ENCODE data around the gene DEFB110. TPM values are rescaled to one million over a fixed set of nuclear protein-coding genes. Genes with fewer than 3 reads are reported as not detected.

Gene DEFB110
- total and polyA plus RNA-seq, 2 experiments from 2014 or later = not detected

DNA sequence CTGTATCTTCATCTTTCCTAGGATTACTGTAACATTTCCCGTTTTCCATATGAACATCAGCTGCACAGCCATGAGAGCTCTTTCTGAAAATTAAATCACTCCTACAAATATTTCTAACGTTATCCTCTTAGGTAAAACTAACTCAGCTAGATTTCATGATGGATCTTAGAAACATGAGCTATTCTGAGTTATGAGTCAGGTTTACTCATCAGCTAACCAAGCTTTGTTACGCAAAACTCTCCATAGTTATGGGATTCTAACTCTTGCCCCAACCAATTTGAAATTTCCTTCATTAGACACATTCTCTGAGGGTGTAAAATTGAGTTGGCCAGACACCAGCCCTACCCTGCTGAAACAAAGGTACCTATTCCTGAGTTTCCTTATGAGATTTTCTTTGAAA, 14.0 kb downstream of the DEFB110 start:
- peak; percentile 36 for DNase-seq
- no peak overlapping the region for H2AFZ ChIP-seq
- in situ Hi-C loops (cut with MboI) = no loop called here

DNA sequence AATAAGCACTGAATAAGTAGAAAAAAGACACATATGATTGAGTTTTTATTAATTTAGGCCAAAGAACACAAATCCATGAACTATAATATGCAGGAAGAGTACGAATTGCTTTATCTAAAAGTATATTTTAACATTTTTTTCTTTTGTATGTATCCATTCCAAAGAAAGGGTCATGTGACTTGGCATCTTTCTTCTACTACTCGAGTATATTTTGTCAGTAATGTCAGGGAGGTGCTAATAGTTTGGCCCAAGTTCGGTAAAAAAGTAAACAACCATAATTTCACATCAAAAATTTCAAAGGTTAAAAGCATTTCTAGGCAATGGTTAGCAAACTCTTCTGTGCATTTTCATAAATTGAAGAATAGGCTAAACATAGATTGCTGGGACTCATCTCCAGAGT, 18.7 kb downstream of the DEFB110 start:
- Histone ChIP-seq H3K36me3 (ENCODE audit: low read depth) (no peaks in the 10 kb centered on the region), H3K79me2 (ENCODE audit: insufficient read depth) (no peaks in the 10 kb centered on the region), H3F3A (ENCODE audit: insufficient read depth) (no peaks in the 10 kb centered on the region), H2AFZ (no peak overlapping the region), H3K27ac (no peak overlapping the region), H3K4me3 (no peak overlapping the region), H3K9ac (no peak overlapping the region), H3K9me3 (ENCODE audit: low read depth) (no peaks in the 10 kb centered on the region), H3K4me2 (ENCODE audit: unreplicated experiment) (no peak overlapping the region), H4K20me1 (ENCODE audit: insufficient read depth) (no peaks in the 10 kb centered on the region), H3K4me1 (ENCODE audit: insufficient read depth) (no peaks in the 10 kb centered on the region), H3K9me2 (ENCODE audit: insufficient read depth) (no peaks in the 10 kb centered on the region), H3K27me3 (replicated peaks; ENCODE audit: insufficient read depth) (no peaks in the 10 kb centered on the region)
- no peak for DNase-seq
- WGBS, 2 experiments (ENCODE audit: low coverage in 1 of 2, low lambda C conversion rate in 2 of 2, missing lambda C conversion rate in 2 of 2) = 3% methylated on average over 3 of the region's 3 CpGs
- in situ Hi-C loops (cut with MboI) = no loop called here
- TF ChIP-seq EZH2phosphoT487 (IDR thresholded peaks at IDR 0.05; ENCODE audit: insufficient read depth, low read depth) (no peak), EZH2 (IDR thresholded peaks at IDR 0.05; ENCODE audit: insufficient read depth, poor library complexity, severe bottlenecking) (no peak)

More for the DNA sequence above, 14.0 kb downstream of the DEFB110 start:
- Histone ChIP-seq H3K4me3 (no peak overlapping the region), H3F3A (ENCODE audit: insufficient read depth) (no peaks in the 10 kb centered on the region), H3K27me3 (replicated peaks; ENCODE audit: insufficient read depth) (no peaks in the 10 kb centered on the region), H3K79me2 (ENCODE audit: insufficient read depth) (no peaks in the 10 kb centered on the region), H3K4me2 (ENCODE audit: unreplicated experiment) (no peak overlapping the region), H3K4me1 (ENCODE audit: insufficient read depth) (no peaks in the 10 kb centered on the region), H3K36me3 (ENCODE audit: low read depth) (no peaks in the 10 kb centered on the region), H3K9ac (no peak overlapping the region), H3K27ac (no peak overlapping the region), H4K20me1 (ENCODE audit: insufficient read depth) (no peaks in the 10 kb centered on the region), H3K9me3 (ENCODE audit: low read depth) (no peaks in the 10 kb centered on the region), H3K9me2 (ENCODE audit: insufficient read depth) (no peaks in the 10 kb centered on the region)
- 34 to 35% methylated on average over 3 of the region's 3 CpGs for WGBS, 2 experiments (ENCODE audit: low coverage in 1 of 2, low lambda C conversion rate in 2 of 2, missing lambda C conversion rate in 2 of 2)
- TF ChIP-seq EZH2phosphoT487 (IDR thresholded peaks at IDR 0.05; ENCODE audit: insufficient read depth, low read depth) (no peak), EZH2 (IDR thresholded peaks at IDR 0.05; ENCODE audit: insufficient read depth, poor library complexity, severe bottlenecking) (no peak)

DNA sequence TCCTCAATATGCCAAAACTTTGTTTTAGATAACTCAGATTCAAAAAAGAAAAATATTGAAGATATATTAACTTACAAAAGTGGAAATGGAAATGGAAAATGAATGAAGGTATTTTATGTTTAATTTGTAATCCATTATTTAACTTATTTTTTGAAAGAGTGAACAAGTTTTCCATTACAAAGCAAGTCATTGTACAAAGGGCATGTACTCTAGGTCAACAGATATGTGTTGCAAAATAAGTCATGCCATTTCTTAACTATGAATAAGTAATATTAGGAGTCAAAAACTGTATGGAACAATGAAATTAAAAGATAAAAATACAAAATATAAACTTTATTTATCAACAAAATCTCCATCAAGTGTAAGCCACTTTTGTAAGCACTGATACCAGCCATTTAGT, 26.5 kb downstream of the DEFB110 start:
- H3K79me2 ChIP-seq (ENCODE audit: insufficient read depth) = no peaks in the 10 kb centered on the region
- H3K9me3 ChIP-seq (ENCODE audit: low read depth) = no peaks in the 10 kb centered on the region
- no peak overlapping the region for H2AFZ ChIP-seq
- TF ChIP-seq EZH2phosphoT487 (IDR thresholded peaks at IDR 0.05; ENCODE audit: insufficient read depth, low read depth) (no peak), EZH2 (IDR thresholded peaks at IDR 0.05; ENCODE audit: insufficient read depth, poor library complexity, severe bottlenecking) (no peak)
- H3K36me3 ChIP-seq (ENCODE audit: low read depth) = no peaks in the 10 kb centered on the region
- H4K20me1 ChIP-seq (ENCODE audit: insufficient read depth) = no peaks in the 10 kb centered on the region
- no peak overlapping the region for H3K9ac ChIP-seq
- H3K27ac ChIP-seq = no peak overlapping the region
- H3K4me2 ChIP-seq (ENCODE audit: unreplicated experiment) = no peak overlapping the region
- in situ Hi-C loops (cut with MboI) = no loop called here
- no peaks in the 10 kb centered on the region for H3K4me1 ChIP-seq (ENCODE audit: insufficient read depth)
- H3F3A ChIP-seq (ENCODE audit: insufficient read depth) = no peaks in the 10 kb centered on the region
- H3K27me3 ChIP-seq (replicated peaks; ENCODE audit: insufficient read depth) = no peaks in the 10 kb centered on the region
- no peak overlapping the region for H3K4me3 ChIP-seq
- DNase-seq = no peak
- H3K9me2 ChIP-seq (ENCODE audit: insufficient read depth) = no peaks in the 10 kb centered on the region

DNA sequence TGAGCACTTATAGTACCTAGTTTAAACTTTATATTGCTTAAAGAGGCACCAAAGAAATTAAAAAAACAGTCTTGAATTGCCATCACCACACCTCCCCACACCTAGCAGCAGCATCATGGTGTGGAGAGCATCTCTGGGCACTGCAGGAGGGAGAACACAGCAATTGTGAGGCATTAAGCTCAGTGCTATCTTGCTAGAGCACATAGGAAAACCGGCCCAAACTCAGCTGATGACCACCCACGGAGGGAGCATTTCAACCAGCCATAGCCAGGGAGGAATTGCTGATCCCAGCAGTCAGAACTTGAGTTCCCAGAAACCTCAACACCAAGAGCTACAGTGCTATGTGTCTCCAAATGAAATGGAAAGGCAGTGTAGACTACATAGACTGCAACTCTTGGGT, 32.9 kb downstream of the DEFB110 start:
- in situ Hi-C loops (cut with MboI) = no loop called here
- Histone ChIP-seq H4K20me1 (ENCODE audit: insufficient read depth) (no peaks in the 10 kb centered on the region), H3K79me2 (ENCODE audit: insufficient read depth) (no peaks in the 10 kb centered on the region), H3K9me2 (ENCODE audit: insufficient read depth) (no peaks in the 10 kb centered on the region), H3K9me3 (ENCODE audit: low read depth) (no peaks in the 10 kb centered on the region), H3K9ac (no peak overlapping the region), H3K4me3 (no peak overlapping the region), H3K27me3 (replicated peaks; ENCODE audit: insufficient read depth) (no peaks in the 10 kb centered on the region), H3K36me3 (ENCODE audit: low read depth) (no peaks in the 10 kb centered on the region), H3K4me2 (ENCODE audit: unreplicated experiment) (no peak overlapping the region), H3K27ac (no peak overlapping the region), H3F3A (ENCODE audit: insufficient read depth) (no peaks in the 10 kb centered on the region), H3K4me1 (ENCODE audit: insufficient read depth) (no peaks in the 10 kb centered on the region), H2AFZ (no peak overlapping the region)
- no peak for DNase-seq
- 3% methylated on average over 2 of the region's 2 CpGs for WGBS, 2 experiments (ENCODE audit: low coverage in 1 of 2, low lambda C conversion rate in 2 of 2, missing lambda C conversion rate in 2 of 2)
- no peak for TF ChIP-seq EZH2phosphoT487 (IDR thresholded peaks at IDR 0.05; ENCODE audit: insufficient read depth, low read depth)
- TF ChIP-seq EZH2 (IDR thresholded peaks at IDR 0.05; ENCODE audit: insufficient read depth, poor library complexity, severe bottlenecking) = no peak

DNA sequence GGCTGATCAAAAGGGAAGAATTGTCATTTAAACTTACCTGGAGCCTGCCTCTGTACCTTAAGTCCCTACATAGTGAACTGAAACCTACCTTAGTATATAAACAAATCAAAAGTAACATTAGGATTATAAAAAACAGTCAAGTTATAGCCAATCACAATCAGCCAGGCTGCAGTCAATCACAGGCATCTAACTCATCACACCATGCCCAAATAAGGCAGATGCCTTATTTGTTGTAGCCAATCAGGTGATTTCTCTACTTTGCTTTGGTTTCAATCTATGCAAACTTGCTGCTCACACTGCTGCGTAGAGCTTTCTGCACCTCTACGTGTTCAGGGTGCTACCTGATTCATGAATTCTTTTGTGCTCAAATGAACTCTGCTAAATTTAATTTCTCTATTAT, 34.0 kb downstream of the DEFB110 start:
- H3K4me2 ChIP-seq (ENCODE audit: unreplicated experiment) = no peak overlapping the region
- H4K20me1 ChIP-seq (ENCODE audit: insufficient read depth) = no peaks in the 10 kb centered on the region
- no peak overlapping the region for H3K4me3 ChIP-seq
- H3K36me3 ChIP-seq (ENCODE audit: low read depth) = no peaks in the 10 kb centered on the region
- H3K27me3 ChIP-seq (replicated peaks; ENCODE audit: insufficient read depth) = no peaks in the 10 kb centered on the region
- no peaks in the 10 kb centered on the region for H3K9me3 ChIP-seq (ENCODE audit: low read depth)
- in situ Hi-C loops (cut with MboI) = no loop called here
- TF ChIP-seq EZH2 (IDR thresholded peaks at IDR 0.05; ENCODE audit: insufficient read depth, poor library complexity, severe bottlenecking) (no peak), EZH2phosphoT487 (IDR thresholded peaks at IDR 0.05; ENCODE audit: insufficient read depth, low read depth) (no peak)
- H3K9me2 ChIP-seq (ENCODE audit: insufficient read depth) = no peaks in the 10 kb centered on the region
- no peaks in the 10 kb centered on the region for H3K79me2 ChIP-seq (ENCODE audit: insufficient read depth)
- H3K9ac ChIP-seq = no peak overlapping the region
- 42 to 59% methylated on average over 2 of the region's 2 CpGs for WGBS, 2 experiments (ENCODE audit: low coverage in 1 of 2, low lambda C conversion rate in 2 of 2, missing lambda C conversion rate in 2 of 2)
- no peaks in the 10 kb centered on the region for H3K4me1 ChIP-seq (ENCODE audit: insufficient read depth)
- H2AFZ ChIP-seq = no peak overlapping the region
- no peaks in the 10 kb centered on the region for H3F3A ChIP-seq (ENCODE audit: insufficient read depth)
- DNase-seq = no peak
- H3K27ac ChIP-seq = no peak overlapping the region

All from GM23248 (cell line).